Lower leg skin (tissue), 4 donors: ENCODE measurements around the gene NAPSA. TPM values are rescaled to one million over a fixed set of nuclear protein-coding genes. Genes with fewer than 3 reads are reported as not detected.

ENCODE experiments used
- DNase-seq, 2 donors: peaks; one replicate each; pipeline ENCODE4 v3.0.0-alpha.2; 2019; ENCODE audit warnings: low spot score in 2 of 2
- H3K4me3 ChIP-seq: fragments of 200-600 bp; sonication (generic); 2 replicates; pipeline ENCODE4 v1.5.1; 2017; ENCODE audit warnings: mild to moderate bottlenecking, low read depth; ENCODE audit not compliant: poor library complexity, severe bottlenecking
- POLR2A ChIP-seq, 2 donors: fragments of 450-650 bp; IDR thresholded peaks; one replicate each; pipeline ENCODE4 v1.6.1; 2016 to 2017; ENCODE audit warnings: antibody characterized with exemption in 2 of 2, mild to moderate bottlenecking in 1 of 2, moderate library complexity in 1 of 2
- WGBS, 2 donors: methylation state at CpG; one replicate each; pipeline ENCODE4 v1.1.5; 2018; 5-methylcytosine and 5-hydroxymethylcytosine counted together
- intact Hi-C: fragments of 100-400 bp; cut with DNase I; formaldehyde crosslinking; loops from one replicate; pipeline ENCODE4 v1.15.0; 2023; ENCODE audit warnings: low total_unique reads
- total RNA-seq, 4 donors: library from RNA; depleted of rRNA; stranded (reverse); fragments of >200 nt; gene quantifications; one replicate each; pipeline ENCODE4 v1.1.0, GENCODE V29; 2016
- TF ChIP-seq, protein P1 (sequence below), 3 donors: fragments of 450-650 bp; IDR thresholded peaks; one replicate each; pipeline ENCODE4 v1.5.1; 2016; ENCODE audit warnings: antibody characterized with exemption in 3 of 3, mild to moderate bottlenecking in 3 of 3, moderate library complexity in 2 of 3

The NAPSA gene
- total RNA-seq, 4 donors from 2014 or later, result 0.51 to 5.9 (median 2.6) TPM

DNA sequence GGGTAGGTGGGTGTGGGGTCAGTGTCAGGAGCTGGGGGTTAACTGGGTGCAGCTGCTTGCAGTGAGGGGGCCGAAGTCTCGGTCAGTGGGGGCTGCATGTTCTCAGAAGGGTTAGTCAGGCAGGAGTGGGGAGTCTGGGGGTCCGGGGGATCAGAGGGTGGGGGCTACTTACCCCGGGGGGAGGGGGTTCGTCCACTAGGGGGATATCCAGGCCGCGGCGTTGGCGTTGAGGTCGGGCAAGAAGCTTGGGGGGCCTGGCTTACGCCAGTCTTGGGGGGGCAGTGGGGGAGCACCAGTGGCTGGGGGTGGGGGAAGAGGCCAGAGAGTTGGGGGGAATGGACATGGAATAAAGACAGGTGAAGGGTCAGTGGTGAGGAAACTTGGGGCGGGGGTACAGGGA lies 45.4 kb downstream of the NAPSA start:
- H3K4me3 ChIP-seq, result no peak overlapping the region
- intact Hi-C loops, result no loop called here
- DNase-seq, result no peak
- 88 to 94% methylated on average over 11 to 12 of the region's 12 CpGs for WGBS, 2 donors
- no peak for TF ChIP-seq POLR2A (IDR thresholded peaks at IDR 0.05)
- TF ChIP-seq, protein P1, sequence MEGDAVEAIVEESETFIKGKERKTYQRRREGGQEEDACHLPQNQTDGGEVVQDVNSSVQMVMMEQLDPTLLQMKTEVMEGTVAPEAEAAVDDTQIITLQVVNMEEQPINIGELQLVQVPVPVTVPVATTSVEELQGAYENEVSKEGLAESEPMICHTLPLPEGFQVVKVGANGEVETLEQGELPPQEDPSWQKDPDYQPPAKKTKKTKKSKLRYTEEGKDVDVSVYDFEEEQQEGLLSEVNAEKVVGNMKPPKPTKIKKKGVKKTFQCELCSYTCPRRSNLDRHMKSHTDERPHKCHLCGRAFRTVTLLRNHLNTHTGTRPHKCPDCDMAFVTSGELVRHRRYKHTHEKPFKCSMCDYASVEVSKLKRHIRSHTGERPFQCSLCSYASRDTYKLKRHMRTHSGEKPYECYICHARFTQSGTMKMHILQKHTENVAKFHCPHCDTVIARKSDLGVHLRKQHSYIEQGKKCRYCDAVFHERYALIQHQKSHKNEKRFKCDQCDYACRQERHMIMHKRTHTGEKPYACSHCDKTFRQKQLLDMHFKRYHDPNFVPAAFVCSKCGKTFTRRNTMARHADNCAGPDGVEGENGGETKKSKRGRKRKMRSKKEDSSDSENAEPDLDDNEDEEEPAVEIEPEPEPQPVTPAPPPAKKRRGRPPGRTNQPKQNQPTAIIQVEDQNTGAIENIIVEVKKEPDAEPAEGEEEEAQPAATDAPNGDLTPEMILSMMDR (IDR thresholded peaks at IDR 0.05), result no peak

DNA sequence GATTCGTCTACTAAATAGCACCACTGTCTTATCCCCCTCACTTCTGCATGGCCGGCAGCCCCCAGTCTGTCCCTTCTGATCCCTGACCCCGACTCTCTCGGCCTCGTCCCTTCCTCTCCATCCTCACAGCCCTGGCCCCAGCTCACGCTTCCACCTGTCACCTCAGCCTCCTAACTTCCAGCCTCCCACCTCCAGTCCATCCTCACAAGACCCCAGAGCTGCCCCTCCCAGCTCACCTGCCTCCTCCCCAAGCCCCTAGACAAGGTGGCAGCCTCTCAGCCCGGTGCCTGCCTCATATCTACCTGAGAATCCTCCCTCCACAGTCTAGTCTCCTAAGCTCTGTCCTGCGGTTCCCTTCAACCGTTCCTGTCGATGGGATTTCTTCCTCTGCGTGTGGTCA lies 46.3 kb downstream of the NAPSA start:
- WGBS, 2 donors, result 82 to 90% methylated on average over 11 of the region's 11 CpGs
- intact Hi-C loops, result no loop called here
- TF ChIP-seq, protein P1 (IDR thresholded peaks at IDR 0.05), result no peak
- TF ChIP-seq POLR2A (IDR thresholded peaks at IDR 0.05), result no peak
- DNase-seq, result no peak
- no peak overlapping the region for H3K4me3 ChIP-seq

DNA sequence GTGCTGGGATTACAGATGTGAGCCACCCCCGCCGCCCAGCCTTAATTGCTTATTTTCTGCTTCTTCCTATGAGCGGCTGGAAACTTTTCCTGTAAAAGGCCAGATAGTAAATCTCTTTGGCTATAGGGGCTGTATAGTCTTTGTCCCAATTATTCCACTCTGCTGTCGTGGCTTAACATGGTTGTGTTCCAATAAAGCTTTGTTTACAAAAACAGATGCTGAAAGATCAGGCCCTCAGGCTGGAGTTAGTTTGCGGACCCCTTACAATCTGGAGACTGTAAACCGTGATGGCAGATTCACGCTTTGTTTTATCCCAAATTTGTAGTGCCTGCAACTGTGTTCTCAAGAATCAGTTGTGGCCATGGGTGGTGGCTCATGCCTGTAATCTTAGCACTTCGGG lies 47.0 kb downstream of the NAPSA start:
- intact Hi-C loops, result no loop called here
- WGBS, 2 donors, result 75 to 89% methylated on average over 8 of the region's 8 CpGs
- no peak for TF ChIP-seq POLR2A (IDR thresholded peaks at IDR 0.05)
- TF ChIP-seq, protein P1 (IDR thresholded peaks at IDR 0.05), result no peak
- H3K4me3 ChIP-seq, result no peak overlapping the region
- no peak for DNase-seq

DNA sequence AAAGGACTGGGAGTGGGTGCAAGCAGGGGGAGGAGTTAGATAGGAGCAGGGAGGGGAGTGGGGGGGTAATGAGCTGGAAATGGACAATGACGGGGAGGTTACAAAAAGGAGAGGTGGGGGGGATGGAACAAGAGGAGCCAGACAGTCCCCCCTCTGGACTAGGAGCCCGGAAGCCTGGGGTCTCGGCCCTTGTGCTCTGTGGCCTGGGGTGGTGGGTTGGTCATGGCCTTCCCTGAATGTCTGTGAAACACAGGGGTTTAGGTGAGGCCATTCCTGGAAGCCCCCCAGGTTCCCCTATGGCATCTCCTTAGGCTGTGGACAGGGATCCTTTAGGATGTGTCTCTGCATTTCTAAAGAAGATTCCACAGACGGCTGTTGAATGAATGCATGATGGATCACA lies 48.3 kb downstream of the NAPSA start:
- TF ChIP-seq POLR2A (IDR thresholded peaks at IDR 0.05), result no peak
- TF ChIP-seq, protein P1 (IDR thresholded peaks at IDR 0.05), result no peak
- WGBS, 2 donors, result 63 to 77% methylated on average over 4 of the region's 4 CpGs
- H3K4me3 ChIP-seq, result no peak overlapping the region
- DNase-seq, result no peak
- intact Hi-C loops, result no loop called here

DNA sequence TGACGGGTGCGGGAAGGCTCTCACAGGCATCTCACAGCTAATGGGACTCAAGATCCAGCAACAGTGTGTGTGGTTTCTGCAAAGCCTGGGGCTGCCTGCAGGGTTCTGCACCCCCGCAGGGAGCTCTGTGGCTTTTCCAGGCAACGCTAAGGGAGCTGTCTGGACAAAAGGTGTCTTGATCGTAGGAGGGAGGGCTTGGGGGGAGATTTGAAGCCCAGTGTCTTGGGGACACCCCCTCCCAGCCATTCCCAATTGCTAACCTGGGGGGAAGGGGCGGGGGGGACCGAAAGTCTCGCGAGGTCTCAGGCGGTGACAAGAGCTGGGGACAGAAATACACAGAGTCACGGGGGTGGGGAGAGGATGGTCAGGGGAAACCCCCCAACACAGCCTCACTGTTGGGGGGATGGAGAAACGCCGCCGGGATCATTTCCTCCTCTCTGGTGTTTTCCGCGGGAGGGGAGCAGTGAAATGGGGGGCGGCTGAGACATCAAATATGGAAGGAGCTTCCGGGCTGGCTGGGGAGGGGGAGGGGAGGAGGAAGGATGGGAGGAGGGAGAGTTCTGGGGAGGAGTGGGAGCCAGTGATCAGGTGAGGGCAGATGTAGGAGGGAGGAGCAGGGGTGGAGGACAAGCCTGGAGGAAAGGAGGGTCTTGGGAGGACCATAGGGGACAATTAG lies 49.5 kb downstream of the NAPSA start:
- intact Hi-C loops, result no loop called here
- no peak overlapping the region for H3K4me3 ChIP-seq
- WGBS, 2 donors, result 3% methylated on average over 18 of the region's 18 CpGs
- no peak for DNase-seq
- TF ChIP-seq, protein P1 (IDR thresholded peaks at IDR 0.05), result no peak
- no peak for TF ChIP-seq POLR2A (IDR thresholded peaks at IDR 0.05)
